ENCODE data around the gene C1QTNF7.
A peak's percentile ranks its signal among the peaks of the same experiment; 100 is the strongest.

C1QTNF7 gene

DNA sequence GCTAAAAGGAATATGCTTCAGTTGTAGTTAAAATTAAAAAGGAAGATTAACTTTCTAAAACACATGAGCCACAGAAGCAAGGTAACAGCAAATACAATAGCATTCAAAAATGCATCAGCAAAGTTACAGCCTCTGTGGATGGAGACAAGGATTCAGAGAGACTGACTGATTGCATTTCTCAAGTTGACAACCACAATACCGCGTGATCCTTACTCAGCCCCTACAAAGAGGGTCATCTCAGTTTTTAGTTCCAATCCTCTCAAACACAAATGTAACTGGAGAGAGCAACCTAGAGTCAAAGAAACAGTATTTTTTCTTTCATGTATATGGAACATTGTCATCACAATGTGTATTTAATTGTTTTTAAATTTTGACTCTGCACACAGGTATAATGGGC lies 14.2 kb upstream of the C1QTNF7 start:
- no peak for DNase-seq (ENCODE audit: low read depth in 2 of 3, low spot score in 1 of 3)

DNA sequence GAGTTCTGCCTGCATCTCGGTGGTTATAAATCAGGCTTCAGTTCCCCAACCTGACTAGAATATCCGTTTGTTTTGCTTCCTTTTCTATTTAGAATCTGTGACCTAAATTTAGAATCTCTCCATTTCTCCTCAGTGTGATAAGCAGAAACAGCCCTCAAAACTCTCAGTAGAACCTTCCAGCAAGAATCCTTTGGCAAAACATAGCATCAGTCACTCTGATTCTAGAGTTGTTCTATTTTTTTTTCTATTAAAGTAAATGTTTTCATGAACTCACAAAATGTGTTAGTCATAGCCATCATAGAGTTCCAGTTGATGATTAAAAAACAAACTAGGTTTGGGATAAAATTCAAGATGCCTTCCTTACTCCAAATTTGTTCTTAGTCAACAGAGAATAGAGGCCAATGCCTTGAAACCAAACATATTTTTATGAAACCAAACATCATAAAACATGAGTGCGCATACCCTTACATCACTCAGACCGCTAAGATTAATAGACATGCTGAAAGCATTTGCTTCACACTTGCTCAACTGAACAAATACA lies 13.2 kb upstream of the C1QTNF7 start:
- no peak for DNase-seq (ENCODE audit: low read depth in 2 of 3, low spot score in 1 of 3)

DNA sequence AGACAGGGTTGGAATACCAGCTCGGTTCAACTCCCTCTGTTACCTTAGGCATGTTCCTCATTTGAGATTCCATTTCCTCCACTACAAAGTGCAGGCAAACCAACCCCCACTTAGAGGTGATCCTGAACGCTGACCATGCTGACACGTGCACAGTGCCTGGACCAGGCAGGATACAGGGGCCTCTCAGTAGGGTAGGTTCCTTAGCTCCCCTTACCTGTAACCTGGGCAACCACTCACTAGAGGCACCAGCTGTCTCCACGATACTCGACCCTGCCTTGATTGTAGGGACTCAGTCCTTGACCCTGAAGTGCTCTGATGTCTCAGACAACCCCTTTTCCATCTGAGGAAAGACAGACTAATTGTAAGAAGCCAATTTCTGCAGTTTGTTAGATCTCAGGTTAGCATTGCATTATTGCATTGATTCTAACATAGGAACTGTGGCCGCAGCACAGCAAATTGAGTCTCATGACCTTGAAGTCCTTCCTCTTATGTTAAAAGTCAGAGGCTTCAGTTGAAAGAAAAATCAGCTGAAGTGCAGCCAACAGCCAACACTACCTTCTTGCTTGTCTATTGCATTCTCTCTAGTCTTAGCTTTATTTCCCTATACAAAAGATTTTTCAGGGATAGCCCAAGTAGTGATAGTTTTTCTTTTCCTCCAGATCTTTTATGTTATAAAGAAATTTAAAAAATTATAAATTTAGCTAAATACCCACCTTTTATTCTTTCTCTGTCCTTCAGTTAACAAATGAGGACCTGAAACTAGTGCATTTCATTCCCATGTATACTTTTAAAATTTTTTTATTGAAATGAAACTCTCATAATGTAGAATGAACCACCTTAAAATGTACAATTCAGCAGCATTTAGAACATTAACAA lies 11.2 kb upstream of the C1QTNF7 start:
- no peak for DNase-seq (ENCODE audit: low read depth in 2 of 3, low spot score in 1 of 3)

DNA sequence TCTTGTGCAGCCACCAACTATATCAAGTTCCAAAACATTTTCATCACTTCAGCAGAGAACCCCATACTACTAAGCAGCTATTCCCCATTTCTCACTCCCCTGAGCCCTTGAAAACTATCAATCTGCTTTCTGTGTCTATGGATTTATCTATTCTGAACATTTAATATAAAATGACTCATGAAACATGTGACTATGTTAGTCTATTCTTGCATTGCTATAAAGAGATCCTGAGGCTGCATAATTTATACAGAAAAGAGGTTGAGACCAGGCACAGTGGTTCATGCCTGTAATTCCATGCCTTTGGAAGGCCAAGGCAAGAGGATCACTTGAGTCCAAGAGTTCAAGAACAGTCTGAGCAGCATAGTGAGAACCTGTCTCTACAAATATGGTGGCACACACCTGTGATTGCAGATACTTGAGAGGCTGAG lies 10.6 kb upstream of the C1QTNF7 start:
- no peak for DNase-seq (ENCODE audit: low read depth in 2 of 3, low spot score in 1 of 3)

DNA sequence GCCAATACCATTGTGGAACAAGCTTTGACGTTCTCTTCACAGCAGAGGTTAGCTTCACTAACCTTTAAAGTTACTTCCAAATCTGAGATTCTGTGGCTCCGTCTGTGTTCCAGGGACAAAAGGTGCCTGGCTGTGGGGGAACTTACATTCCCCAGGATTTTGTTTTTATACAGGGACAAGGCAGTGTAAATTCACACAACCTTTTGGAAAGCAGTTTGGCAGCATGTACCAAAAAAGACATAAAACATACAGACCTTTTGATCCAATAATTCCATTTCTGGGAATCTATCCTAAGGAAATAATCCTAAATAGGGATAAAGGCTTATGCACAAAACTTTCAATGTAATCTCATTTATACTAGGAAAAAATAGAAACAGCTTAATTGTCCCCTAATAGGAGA lies 8.9 kb upstream of the C1QTNF7 start:
- DNase-seq (ENCODE audit: low read depth in 2 of 3, low spot score in 1 of 3) = no peak

DNA sequence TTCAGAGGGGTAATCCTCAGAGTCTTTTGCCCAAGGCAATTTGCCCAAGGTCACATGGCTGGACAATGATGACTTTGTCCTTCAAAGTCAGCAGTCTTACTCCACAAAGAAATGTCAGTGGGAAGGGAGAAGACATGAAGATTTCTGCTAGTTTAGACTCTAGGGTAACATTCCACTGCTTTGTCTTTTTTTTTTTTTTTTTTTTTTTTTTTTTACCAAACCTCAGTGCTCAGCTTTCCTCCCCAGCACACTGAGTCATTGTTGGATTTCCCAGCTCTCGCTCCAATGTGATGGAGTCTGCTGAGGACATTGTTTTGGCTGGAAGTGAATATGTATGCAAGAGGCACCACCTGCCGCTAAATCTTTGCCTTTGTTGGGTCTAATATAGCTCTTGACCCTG lies 7.2 kb upstream of the C1QTNF7 start:
- DNase-seq (ENCODE audit: low read depth in 2 of 3, low spot score in 1 of 3) = no peak

DNA sequence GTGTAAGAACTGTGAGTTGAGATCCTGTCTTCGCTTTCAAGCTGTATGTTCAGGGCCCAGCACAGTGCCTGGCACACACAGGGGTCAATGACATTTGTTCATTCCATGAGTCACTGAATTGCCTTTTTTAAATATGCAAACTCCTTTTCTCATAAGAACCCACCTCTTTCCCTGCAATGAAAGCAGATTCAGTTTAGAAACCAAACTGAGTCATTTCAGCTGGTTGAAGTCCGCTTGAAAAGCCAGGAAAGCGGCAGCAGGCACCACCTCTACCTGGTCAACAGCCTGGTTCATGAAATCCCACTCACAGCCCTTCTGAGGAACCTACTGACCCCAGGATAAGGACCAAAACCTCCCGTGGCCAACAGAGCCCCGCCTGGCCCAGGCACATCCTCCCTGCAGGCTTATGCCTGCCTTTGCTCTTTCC lies 4.5 kb upstream of the C1QTNF7 start:
- DNase-seq (ENCODE audit: low read depth in 2 of 3, low spot score in 1 of 3) = peak in 2 of 3 donors; percentile 8 to 16

DNA sequence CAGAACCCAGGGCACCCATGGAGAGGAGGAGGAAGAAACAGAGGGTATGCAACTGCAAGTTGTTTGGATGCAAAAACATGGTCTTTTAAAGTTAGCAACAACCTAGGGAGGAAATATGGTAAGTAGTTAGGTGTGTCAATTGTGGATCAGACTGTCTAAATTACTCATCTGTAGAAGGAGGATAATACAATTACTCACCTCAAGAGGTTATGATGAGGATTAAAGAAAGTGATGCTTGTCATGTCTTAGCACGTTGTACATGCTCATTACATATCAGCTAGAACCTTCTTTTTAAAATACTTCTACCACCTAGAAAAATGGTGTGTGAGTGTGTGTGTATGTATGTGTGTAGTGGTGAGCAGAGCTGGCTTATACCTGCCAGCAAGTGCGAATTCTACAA lies 2.3 kb upstream of the C1QTNF7 start:
- DNase-seq (ENCODE audit: low read depth in 2 of 3, low spot score in 1 of 3) = no peak

DNA sequence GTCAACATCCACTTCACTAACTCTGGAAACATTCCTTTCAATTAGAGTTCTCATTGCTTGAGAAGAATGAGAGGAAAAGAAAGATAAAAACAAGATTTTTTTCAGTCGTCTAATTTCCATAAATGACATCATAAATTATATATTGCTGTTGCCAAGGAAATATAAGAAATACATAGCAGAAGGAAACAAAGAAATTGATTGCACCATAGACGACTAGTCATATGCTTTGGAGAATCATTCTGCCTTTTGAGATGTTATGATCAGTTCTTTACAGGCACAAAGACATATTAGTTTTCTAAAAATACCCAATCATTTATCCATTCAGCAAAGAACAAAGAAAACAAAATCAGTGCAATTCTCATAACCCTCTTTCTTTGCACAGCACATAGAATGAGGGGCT lies 672 bp upstream of the C1QTNF7 start:
- DNase-seq (ENCODE audit: low read depth in 2 of 3, low spot score in 1 of 3) = no peak

DNA sequence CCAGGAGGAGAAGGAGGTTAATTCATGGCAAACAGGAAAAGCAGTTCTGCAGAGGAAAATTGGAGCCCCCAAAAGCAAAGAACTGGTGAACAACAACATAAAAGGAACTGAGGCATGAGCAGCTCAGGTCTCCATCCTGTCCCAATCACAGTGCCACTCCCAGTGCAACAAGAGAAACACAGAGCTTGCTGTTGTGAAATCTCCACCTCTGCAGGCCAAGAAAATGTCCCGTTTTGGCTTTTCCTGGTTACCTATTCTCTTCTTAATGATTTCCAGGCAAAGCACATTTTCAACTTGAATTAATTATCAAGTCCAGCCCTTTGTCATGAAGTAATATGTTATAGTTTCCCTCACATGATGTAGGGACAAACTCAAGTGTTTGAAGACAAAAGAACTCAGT lies 778 bp downstream of the C1QTNF7 start:
- no peak for DNase-seq (ENCODE audit: low read depth in 2 of 3, low spot score in 1 of 3)

DNA sequence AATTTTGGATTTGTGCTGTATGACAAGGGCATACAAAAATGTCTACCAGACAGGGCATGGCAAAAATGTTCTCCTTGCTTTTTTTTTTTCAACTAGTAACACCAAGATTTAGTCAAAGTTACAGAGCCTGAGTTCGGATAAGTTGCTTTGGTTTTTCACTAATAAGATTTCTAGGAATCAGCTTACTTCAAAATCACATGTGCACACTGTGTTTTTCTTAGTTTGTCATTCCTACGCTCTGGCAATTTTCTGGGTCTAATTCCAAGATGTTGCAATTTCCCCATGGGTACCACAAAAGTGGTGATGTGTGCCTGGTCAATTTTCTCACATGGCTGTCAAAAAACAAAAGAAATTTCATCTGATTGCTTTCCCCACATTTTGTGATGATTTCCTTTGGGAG lies 6.3 kb downstream of the C1QTNF7 start:
- DNase-seq (ENCODE audit: low read depth in 2 of 3, low spot score in 1 of 3) = no peak

DNA sequence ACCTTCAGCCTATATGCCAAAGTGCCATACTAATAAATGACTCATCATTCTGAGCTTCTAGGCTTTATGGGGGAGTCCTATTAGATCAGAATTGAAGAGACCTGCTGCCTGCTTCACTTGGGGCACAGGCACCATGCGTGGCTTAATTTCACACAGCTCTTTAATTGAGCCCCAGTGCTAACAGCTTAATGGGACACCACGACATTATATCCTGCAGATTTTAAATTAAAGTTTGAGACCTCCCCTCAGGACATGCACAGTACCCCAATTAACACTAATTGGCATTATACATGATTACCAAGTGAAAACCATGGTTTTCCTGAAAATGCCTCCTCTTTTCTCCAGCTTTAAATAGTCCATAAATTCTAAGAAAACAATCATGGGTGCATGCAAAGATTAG lies 6.8 kb downstream of the C1QTNF7 start:
- no peak for DNase-seq (ENCODE audit: low read depth in 2 of 3, low spot score in 1 of 3)

DNA sequence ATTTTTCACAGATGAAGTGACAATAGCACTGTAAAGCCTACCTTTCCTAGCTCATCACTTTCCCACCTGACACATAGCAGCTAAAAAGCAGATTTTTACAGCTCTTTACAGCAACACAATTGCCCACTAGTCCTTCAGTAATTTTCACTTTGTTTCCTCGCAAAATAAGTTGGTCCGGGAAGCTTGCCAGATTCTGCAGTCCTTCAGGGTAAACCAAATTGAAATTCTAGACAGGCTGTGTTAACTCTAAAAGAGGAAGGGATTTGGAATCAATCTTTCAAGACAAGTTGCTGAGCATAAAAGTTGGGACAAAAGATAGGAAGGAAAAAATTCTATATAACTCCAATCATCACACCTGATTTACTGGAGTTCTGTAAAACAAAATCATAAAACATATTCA lies 8.7 kb downstream of the C1QTNF7 start:
- no peak for DNase-seq (ENCODE audit: low read depth in 2 of 3, low spot score in 1 of 3)

DNA sequence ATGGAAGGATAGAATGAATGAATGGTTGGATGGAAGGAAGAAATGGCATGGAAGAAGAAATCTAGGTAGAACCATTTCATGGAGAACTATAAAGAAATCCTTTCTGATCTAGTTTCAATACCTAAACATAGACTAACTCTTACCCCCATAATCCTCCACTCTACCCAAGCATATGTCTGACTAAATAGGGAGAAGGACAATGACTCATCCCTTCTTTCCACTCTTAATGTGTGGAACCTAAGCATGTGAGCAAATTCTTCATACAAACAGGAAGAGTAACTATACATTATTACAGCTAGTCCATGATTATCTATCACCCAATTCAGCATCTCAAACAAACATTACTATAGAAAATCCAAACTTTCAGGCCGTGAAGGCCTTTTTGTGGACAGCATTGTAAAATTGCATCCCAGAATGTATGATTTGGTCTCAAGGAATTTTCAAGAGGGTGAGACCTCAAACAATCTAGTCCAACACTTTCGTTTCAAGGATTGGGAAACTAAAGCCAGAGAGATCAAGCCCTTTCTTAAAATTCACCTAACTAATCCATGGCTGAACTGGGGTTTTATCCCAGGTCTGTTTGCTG lies 11.2 kb downstream of the C1QTNF7 start:
- no peak for DNase-seq (ENCODE audit: low read depth in 2 of 3, low spot score in 1 of 3)

DNA sequence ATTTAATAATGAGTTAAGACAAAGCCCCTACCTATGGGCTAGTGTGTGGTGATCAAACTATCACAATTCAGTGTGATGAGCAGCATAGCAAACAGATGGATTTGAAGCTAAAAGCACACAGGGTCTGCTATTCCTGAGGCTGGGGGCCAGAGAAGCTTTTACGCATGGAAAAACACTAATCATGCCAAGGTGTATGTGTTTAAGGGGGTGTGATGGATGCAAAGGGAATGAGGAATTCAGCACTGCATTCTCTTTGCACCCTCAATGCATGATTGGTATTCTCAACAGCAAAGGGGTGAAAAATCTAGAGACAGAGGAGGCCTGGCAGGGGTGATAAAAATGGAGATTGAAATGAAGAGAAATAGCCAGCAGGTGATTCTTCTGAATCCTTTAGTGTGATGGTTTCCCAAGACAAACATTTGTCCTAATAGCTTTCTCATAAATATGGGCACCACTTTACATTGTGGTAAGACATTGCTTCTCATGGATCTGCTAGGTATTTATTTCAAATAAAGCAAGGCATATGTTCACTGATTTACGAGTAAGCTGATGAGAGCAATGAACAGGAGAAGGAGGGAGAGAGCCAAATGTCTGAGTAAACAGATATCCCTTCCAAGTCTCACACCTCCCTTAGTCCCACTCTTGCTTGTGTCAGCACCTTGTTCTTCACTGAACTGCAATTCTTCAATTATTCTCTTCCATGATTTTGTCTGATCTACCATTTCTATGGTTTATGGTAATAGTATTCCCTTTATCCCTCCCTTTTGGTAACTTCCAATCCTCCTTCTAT lies 15.7 kb downstream of the C1QTNF7 start:
- no peak for DNase-seq (ENCODE audit: low read depth in 2 of 3, low spot score in 1 of 3)

DNA sequence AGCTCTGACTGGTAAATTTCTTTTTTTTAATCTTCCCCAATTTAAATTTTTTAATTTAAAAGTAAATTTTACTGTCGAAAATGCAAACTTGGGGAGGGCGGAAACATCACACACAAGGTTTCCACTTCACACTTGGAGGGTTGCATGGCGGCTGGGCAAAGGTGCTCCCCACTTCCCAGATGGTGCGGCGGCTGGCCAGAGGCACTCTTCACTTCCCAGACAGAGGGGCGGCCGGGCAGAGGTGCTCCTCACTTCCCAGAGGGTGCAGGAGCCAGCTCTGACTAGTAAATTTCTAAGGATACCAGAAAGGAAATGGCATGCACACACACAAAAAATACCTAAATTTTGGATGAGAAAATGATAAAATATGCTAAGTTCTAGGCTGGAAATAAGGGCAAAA lies 16.4 kb downstream of the C1QTNF7 start:
- DNase-seq (ENCODE audit: low read depth in 2 of 3, low spot score in 1 of 3) = no peak

DNA sequence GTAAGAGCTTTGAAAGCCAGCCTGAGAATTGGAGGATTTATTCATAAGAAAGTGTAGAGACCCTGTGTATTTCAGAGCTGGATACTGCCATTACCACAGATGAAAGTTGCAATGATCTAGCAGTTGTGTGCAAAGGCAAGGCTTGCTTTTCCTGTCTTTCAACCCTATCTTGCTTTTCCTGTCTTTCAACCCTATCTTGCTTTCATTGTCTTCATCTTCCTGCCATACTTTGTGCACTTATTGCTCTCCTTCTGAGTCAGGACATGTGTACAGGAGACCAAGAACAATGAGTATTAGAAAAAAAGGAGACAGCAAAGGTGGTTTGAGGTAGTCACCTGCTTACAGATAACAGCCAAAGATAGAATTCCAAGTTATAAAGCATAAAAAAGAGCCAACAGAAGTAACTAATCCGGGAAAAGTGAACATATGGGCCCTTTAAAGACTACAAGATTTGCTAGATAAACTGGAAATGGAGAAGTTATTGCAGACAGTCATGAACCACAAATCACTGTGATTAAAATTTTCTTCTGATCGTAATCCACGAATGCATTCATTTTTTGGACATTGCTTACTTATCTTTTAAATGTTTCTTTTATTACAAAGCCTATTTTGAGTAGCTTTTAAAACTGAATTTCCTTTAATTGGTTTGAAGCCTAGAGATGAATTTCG lies 17.2 kb downstream of the C1QTNF7 start:
- DNase-seq (ENCODE audit: low read depth in 2 of 3, low spot score in 1 of 3) = no peak

DNA sequence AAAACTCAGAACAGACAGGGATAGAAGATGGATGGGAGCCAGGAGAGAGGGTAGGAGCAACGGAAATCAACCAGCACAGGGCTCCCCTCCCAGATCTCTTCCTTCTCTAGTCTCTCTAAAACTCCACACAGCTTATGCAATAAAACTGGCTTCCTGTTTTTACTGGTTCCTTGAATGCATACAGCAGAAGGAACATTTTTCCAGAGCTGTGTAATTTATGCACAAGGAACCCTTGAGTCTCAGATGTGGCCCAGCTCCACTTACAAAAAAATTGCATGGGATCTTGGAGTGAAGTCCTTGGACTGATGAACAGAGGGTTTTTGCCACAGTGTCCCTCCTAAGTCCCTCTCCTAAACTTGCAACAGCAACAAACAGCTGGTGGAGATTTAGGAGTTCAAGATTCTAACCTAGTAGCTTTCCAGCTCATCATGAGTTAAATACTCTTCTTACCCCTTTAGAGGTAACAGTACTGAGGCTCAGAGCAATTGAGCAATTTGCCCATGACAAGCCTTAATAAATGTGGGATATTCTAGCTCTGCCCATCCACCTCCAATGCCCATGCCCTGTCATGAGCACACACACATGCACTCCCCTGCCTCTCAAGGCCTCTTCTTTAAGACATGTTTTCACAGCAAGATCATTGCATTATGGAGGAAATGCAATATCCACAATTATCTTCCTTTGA lies 23.5 kb downstream of the C1QTNF7 start:
- no peak for DNase-seq (ENCODE audit: low read depth in 2 of 3, low spot score in 1 of 3)

DNA sequence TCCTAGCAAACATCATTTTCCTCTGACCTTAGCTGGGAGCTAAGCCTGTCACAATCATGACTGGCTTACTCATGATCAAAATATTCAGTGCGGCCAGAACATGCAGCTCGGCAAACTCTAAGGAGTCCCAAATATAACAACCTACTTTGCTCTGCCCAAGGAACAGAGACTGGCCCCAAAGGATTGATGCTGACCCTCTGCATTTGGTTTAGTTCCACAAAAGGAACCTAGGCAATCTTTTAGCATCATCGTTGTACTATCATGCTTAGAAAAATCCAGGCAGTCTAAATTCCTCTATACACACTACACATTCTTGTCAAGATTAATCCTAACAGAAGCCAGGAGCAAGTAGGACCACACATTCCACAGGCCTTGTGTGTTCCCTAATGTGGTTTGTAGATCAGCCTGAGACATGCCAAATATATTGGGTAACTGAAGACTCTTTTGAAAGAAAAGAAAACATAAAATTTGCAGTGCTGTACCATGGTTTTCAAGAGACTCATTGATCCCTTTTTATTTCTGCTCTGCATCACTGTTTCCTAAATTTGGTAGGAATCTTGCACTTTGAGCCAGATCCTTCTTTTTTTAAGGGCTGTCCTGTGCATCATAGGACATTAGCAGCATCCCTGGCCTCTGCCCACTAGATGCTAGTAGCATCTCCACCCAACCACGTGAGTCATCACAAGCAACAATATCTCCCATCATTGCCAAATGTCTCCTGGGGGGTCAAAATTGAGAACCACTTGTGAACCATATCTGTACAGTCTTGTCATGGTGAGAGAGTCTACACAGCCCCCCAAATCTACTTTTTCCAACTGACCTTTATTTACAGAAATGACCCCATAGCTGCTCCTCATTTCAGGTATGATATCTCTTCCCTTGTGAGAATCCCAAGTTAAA lies 24.3 kb downstream of the C1QTNF7 start:
- no peak for DNase-seq (ENCODE audit: low read depth in 2 of 3, low spot score in 1 of 3)

DNA sequence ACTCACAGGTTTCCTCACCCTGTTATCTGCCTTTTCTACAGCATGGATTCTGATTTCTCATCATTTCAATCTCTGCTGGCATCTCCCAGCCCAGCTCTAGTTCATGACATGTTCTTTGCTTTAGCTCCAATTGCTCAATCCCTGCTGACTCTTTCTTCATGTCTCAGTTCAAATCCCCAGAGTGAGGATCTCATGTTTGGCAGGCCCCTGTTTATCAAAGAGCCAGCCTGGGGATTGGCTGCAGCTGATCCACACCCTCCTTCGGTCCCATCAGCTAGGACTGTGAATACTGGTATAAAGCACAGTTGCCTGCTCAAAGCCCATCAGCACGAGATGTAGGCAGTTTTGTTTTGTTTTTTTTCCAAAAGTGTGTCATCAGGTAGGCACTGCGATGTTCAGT lies 27.5 kb downstream of the C1QTNF7 start:
- DNase-seq (ENCODE audit: low read depth in 2 of 3, low spot score in 1 of 3) = no peak

All from stimulated activated CD4-positive, alpha-beta T cell treated with anti-CD3 and anti-CD28 coated beads, Interleukin-12 subunit alpha, Interleukin-12 subunit beta, amount 100 ng/mL, for 48 hours (primary cell).